Stimulated activated CD8-positive, alpha-beta memory T cell treated with anti-CD3 and anti-CD28 coated beads, Interleukin-12 subunit alpha, Interleukin-12 subunit beta, amount 100 ng/mL, for 4 hours (primary cell): ENCODE measurements around the gene RAB25.
A peak's percentile ranks its signal among the peaks of the same experiment; 100 is the strongest.
"Not testable (repeated sequence)": the region's sequence is repeated elsewhere in the genome, so short reads cannot be mapped to it uniquely, and the experiment has no call there.

Experiments used
- DNase-seq: peaks from one replicate; pipeline ENCODE4 v3.0.0-alpha.2; 2020; ENCODE audit warnings: low read depth

Gene RAB25

GRCh38 chr1:156060937-156061636 lies at the start of gene RAB25:
TSS of gene RAB25 (plus strand) at chr1:156061160. CDS start at chr1:156061401, 241 bp downstream.
- no peak for DNase-seq

GRCh38 chr1:156012051-156012817 lies 48.7 kb upstream of the RAB25 start:
- no peak for DNase-seq

GRCh38 chr1:156014829-156015228 lies 46.1 kb upstream of the RAB25 start:
- no peak for DNase-seq

- no peak for DNase-seq
Observed at GRCh38 chr1:156019946-156020292, 41.0 kb upstream of the RAB25 start.

- peak; percentile 68 for DNase-seq
Observed at GRCh38 chr1:156020293-156021092, 40.5 kb upstream of the RAB25 start, which contains the start of gene SSR2. TSS of gene SSR2 (minus strand) at chr1:156020951. CDS start at chr1:156020167, 784 bp downstream.

GRCh38 chr1:156021093-156021428 lies 39.9 kb upstream of the RAB25 start:
- no peak for DNase-seq

- no peak for DNase-seq
Observed at GRCh38 chr1:156021954-156022353, 39.0 kb upstream of the RAB25 start.

- DNase-seq: no peak
Observed at GRCh38 chr1:156024801-156025200, 36.2 kb upstream of the RAB25 start.

- DNase-seq: no peak
Observed at GRCh38 chr1:156025876-156026275, 35.1 kb upstream of the RAB25 start.

- DNase-seq: no peak
Observed at GRCh38 chr1:156026588-156026987, 34.4 kb upstream of the RAB25 start.

- no peak for DNase-seq
Observed at GRCh38 chr1:156033011-156033410, 27.9 kb upstream of the RAB25 start.

GRCh38 chr1:156034991-156035390 lies 26.0 kb upstream of the RAB25 start:
- DNase-seq: not testable (repeated sequence)

GRCh38 chr1:156042828-156043227 lies 18.1 kb upstream of the RAB25 start:
- no peak for DNase-seq

GRCh38 chr1:156045076-156045475 lies 15.9 kb upstream of the RAB25 start:
- DNase-seq: no peak

GRCh38 chr1:156048663-156049258 lies 12.2 kb upstream of the RAB25 start:
- DNase-seq: no peak

GRCh38 chr1:156050376-156050775 lies 10.6 kb upstream of the RAB25 start:
- no peak for DNase-seq

- no peak for DNase-seq
Observed at GRCh38 chr1:156051011-156051725, 9.8 kb upstream of the RAB25 start.

GRCh38 chr1:156052862-156053767 lies 7.8 kb upstream of the RAB25 start:
- DNase-seq: peak; percentile 58

- peak; percentile 80 for DNase-seq
Observed at GRCh38 chr1:156053768-156054499, 7.0 kb upstream of the RAB25 start, which contains the start of gene UBQLN4. TSS of gene UBQLN4 (minus strand) at chr1:156053798. CDS start at chr1:156053701, 97 bp downstream.
